Prostate gland (tissue), 2 donors: Measurements from ENCODE around the gene MSANTD7. TPM values are rescaled to one million over a fixed set of nuclear protein-coding genes. Genes with fewer than 3 reads are reported as not detected.

Experiments
- DNase-seq: peaks from one replicate; pipeline ENCODE4 v3.0.0-alpha.2; 2019; ENCODE audit warnings: low spot score
- H3K27ac ChIP-seq, 2 donors: fragments of 200-600 bp; sonication (generic); 2 replicates each; pipeline ENCODE4 v1.5.1; 2017 to 2019
- H3K27me3 ChIP-seq: fragments of 200-600 bp; sonication (generic); replicated peaks from 2 replicates; pipeline ENCODE4 v1.5.1; 2019; ENCODE audit not compliant: insufficient read depth
- H3K36me3 ChIP-seq, 2 donors: fragments of 200-600 bp; sonication (generic); 1 replicate in 1 of 2; 2 replicates in 1 of 2; pipeline versions ENCODE4 v1.5.1 to v1.8.1; 2017 to 2019
- H3K4me1 ChIP-seq: fragments of 200-600 bp; sonication (generic); replicated peaks from 2 replicates; pipeline ENCODE4 v1.5.1; 2019
- H3K4me3 ChIP-seq, 2 donors: fragments of 200-600 bp; sonication (generic); 2 replicates each; pipeline ENCODE4 v1.5.1; 2017 to 2019
- H3K9me3 ChIP-seq: fragments of 200-600 bp; sonication (generic); 2 replicates; pipeline ENCODE4 v1.5.1; 2017
- CTCF ChIP-seq, 4 experiments: fragments of 200-600 bp in 2 of 4; fragments of 450-650 bp in 2 of 4; sonication (generic) in 2 of 4; IDR thresholded peaks; 1 replicate in 3 of 4; 2 replicates in 1 of 4; pipeline ENCODE4 v1.5.1; 2016 to 2019; ENCODE audit warnings: antibody characterized with exemption in 4 of 4, mild to moderate bottlenecking in 2 of 4, moderate library complexity in 2 of 4
- POLR2A ChIP-seq: fragments of 450-650 bp; IDR thresholded peaks from one replicate; pipeline ENCODE4 v1.6.1; 2016; ENCODE audit warnings: antibody characterized with exemption, mild to moderate bottlenecking
- POLR2AphosphoS5 ChIP-seq: sonication (generic); formaldehyde crosslinking; IDR thresholded peaks from one replicate; pipeline ENCODE4 v1.6.1; 2017; ENCODE audit warnings: antibody characterized with exemption
- WGBS: methylation state at CpG from one replicate; pipeline ENCODE4 v1.1.5; 2018; 5-methylcytosine and 5-hydroxymethylcytosine counted together
- intact Hi-C: fragments of 100-400 bp; cut with DNase I; formaldehyde crosslinking; loops from one replicate; pipeline ENCODE4 v1.14.2; 2022
- total RNA-seq, 2 donors: library from RNA; depleted of rRNA; stranded (reverse); fragments of >200 nt; gene quantifications; one replicate each; pipeline ENCODE4 v1.1.0, GENCODE V29; 2016

Gene MSANTD7
- total RNA-seq, 2 donors from 2014 or later = 9.5 to 13.3 TPM

GRCh38 chr10:14843327-14843988 lies 5.4 kb downstream of the MSANTD7 start:
- Histone ChIP-seq H3K9me3 (no peaks in the 10 kb centered on the region), H3K4me3 (no peak overlapping the region), H3K27me3 (no peaks in the 10 kb centered on the region), H3K4me1 (no peaks in the 10 kb centered on the region), H3K27ac (no peak overlapping the region), H3K36me3 (peaks cover 10% of the 10 kb centered on the region in 2 donors)
- no peak for TF ChIP-seq CTCF (IDR thresholded peaks at IDR 0.05)
- TF ChIP-seq POLR2A = no peak
- no peak for TF ChIP-seq POLR2AphosphoS5
- 95% methylated on average over 15 of the region's 15 CpGs for WGBS
- DNase-seq = no peak
- intact Hi-C loops = no loop called here

- Histone ChIP-seq H3K4me3 (no peak overlapping the region), H3K9me3 (no peaks in the 10 kb centered on the region), H3K27ac (no peak overlapping the region), H3K36me3 (peaks cover 10% of the 10 kb centered on the region in 2 donors), H3K27me3 (no peaks in the 10 kb centered on the region), H3K4me1 (no peaks in the 10 kb centered on the region)
- 60% methylated on average over 2 of the region's 2 CpGs for whole genome bisulfite sequencing
- intact Hi-C loops = no loop called here
- DNase-seq = no peak
- no peak for TF ChIP-seq POLR2AphosphoS5
- no peak for TF ChIP-seq CTCF (IDR thresholded peaks at IDR 0.05)
- TF ChIP-seq POLR2A = no peak
These were observed 6.8 kb downstream of the MSANTD7 start for GRCh38 chr10:14844948-14845347.

GRCh38 chr10:14852236-14852635 lies 14.1 kb downstream of the MSANTD7 start:
- 78% methylated on average over 3 of the region's 3 CpGs for WGBS
- Histone ChIP-seq H3K27ac (no peak overlapping the region), H3K4me1 (no peaks in the 10 kb centered on the region), H3K27me3 (no peaks in the 10 kb centered on the region), H3K36me3 (no peaks in the 10 kb centered on the region), H3K9me3 (no peaks in the 10 kb centered on the region), H3K4me3 (no peak overlapping the region)
- intact Hi-C loops = no loop called here
- no peak for DNase-seq
- TF ChIP-seq CTCF (IDR thresholded peaks at IDR 0.05) (no peak), POLR2A (no peak), POLR2AphosphoS5 (no peak)

GRCh38 chr10:14855453-14855852 lies 17.3 kb downstream of the MSANTD7 start:
- no peak for DNase-seq
- WGBS = 85% methylated on average over 1 of the region's 1 CpG
- intact Hi-C loops = no loop called here
- no peaks in the 10 kb centered on the region for H3K4me1 ChIP-seq
- no peaks in the 10 kb centered on the region for H3K27me3 ChIP-seq
- no peaks in the 10 kb centered on the region for H3K9me3 ChIP-seq
- H3K36me3 ChIP-seq = no peaks in the 10 kb centered on the region
- H3K4me3 ChIP-seq = no peak overlapping the region
- no peak for TF ChIP-seq POLR2AphosphoS5
- TF ChIP-seq CTCF (IDR thresholded peaks at IDR 0.05) = no peak
- no peak for TF ChIP-seq POLR2A
- H3K27ac ChIP-seq = no peak overlapping the region

GRCh38 chr10:14858338-14858960 lies 20.3 kb downstream of the MSANTD7 start:
- TF ChIP-seq CTCF (IDR thresholded peaks at IDR 0.05) (no peak), POLR2A (no peak), POLR2AphosphoS5 (no peak)
- Histone ChIP-seq H3K27ac (no peak overlapping the region), H3K36me3 (no peaks in the 10 kb centered on the region), H3K9me3 (no peaks in the 10 kb centered on the region), H3K4me1 (no peaks in the 10 kb centered on the region), H3K27me3 (no peaks in the 10 kb centered on the region), H3K4me3 (no peak overlapping the region)
- WGBS = 91% methylated on average over 6 of the region's 6 CpGs
- no peak for DNase-seq
- intact Hi-C loops = no loop called here
